Fibroblast of skin of right biceps (primary cell): ENCODE measurements around the gene CCNF.

ENCODE experiments used
- DNase-seq: peaks from one replicate; pipeline ENCODE4 v3.0.0-alpha.2; 2013

The CCNF gene

DNA sequence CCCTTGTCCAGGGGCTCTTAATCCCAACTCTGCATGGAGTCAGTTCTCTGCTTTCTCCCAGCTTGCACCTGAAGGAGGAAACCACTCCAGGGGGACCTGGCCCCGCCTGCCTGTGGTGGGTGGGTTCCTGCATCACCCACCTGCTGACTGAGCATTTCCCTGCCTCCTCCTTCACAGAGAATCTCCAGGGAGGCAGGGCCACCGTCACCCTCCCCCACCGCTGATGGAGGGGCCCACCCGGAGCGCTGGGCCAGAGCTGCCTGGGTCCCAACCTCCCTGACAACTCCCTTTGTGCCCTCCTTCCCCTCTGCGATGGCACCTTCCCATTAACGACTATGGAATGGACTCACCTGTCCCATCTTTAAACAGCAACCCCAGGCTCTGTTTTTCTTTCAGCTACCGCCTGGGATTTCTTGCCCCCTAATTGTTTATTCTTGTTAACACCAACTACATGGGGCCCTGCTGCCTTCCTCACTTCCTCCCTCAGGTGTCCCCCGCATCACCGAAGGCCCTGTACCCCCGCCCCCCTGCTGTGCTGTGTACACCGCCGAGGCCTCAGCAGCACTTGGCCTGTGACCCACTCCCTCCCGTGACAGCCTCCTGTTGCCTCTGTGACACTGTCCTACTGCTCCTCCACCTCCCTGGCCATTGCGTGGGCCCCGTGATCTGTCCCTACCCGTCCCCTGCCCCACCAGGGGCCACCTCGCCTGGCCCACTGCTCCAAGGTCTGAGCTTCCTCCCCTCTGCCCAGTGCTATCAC lies 29.8 kb downstream of the CCNF start:
- no peak for DNase-seq

GRCh38 chr16:2459647-2460390 lies 30.6 kb downstream of the CCNF start, which contains the start of gene TEDC2:
TEDC2 (plus strand) TSS chr16:2460109; CDS start chr16:2460145, 36 bp downstream.
- DNase-seq, result peak; percentile 93

GRCh38 chr16:2460391-2460713 lies 31.1 kb downstream of the CCNF start:
- no peak for DNase-seq

GRCh38 chr16:2460916-2461315 lies 31.7 kb downstream of the CCNF start:
- DNase-seq, result no peak

DNA sequence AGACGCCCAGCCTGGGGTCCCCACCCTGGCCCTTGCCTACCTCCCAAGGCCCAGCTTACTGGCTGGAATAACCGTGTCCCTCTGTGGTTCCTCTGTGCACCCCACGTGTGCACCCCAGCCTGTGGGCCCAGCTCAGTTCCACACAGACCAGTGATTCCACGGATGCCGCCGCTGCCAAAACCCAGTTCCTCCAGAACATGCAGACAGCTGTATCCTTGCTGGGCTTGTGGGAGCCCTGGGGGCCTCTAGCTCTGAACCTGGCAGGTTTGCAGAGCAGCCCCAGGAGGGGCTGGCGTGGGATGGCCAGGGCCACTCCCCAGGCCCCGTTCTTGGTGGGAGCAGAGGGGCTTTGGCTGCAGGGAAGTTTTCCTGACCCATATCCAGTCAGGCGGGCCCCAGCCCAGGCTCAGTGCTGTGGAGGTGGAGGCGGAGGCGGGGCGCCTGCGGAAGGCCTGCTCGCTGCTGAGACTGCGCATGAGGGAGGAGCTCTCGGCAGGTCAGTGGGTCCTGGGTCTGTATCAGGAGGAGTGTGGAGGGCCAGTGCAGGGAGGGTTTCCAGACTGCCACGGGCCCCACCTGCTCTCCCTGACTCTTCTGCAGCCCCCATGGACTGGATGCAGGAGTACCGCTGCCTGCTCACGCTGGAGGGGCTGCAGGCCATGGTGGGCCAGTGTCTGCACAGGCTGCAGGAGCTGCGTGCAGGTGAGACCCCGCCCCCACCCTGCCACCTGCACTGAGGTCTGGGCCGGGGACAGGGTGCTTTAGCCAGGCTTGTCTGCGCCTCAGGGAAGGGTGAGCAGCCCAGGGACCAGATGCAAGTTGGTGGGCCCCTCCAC lies 33.0 kb downstream of the CCNF start:
- DNase-seq, result no peak

- no peak for DNase-seq
These were observed 35.1 kb downstream of the CCNF start for GRCh38 chr16:2464333-2464732.

DNA sequence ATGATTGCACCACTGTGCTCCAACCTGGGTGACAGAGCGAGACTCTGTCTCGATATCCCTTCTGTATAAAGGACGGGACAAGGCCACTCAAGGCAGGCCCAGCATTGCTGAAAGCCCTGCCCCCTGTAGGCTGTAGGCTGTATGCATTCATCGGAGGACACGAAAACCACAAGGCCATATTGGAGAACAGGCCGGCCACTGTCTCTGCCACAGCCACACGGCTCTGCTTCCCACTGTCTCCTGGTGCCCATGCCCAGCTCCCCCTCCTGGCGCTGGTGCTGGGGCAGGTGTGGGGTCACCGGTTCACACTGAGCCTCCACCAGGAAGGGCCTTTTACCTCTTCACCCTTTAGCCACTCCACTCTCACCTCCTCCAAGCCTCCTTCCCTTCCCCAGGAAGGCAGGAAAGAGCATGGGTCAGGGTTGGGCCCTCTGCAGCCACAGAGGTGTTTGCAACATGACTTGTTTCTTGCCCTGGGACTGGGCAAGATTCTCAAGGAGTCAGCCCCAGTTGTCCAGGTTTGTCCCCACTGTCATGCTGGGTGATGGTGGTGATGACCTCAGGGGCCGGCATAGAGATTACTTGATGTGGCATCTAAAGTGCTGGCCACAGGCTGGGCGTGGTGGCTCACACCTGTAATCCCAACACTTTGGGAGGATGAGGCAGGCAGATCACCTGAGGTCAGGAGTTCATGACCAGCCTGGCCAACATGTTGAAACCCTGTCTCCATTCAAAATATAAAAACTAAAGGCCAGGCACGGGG lies 36.6 kb downstream of the CCNF start:
- no peak for DNase-seq

DNA sequence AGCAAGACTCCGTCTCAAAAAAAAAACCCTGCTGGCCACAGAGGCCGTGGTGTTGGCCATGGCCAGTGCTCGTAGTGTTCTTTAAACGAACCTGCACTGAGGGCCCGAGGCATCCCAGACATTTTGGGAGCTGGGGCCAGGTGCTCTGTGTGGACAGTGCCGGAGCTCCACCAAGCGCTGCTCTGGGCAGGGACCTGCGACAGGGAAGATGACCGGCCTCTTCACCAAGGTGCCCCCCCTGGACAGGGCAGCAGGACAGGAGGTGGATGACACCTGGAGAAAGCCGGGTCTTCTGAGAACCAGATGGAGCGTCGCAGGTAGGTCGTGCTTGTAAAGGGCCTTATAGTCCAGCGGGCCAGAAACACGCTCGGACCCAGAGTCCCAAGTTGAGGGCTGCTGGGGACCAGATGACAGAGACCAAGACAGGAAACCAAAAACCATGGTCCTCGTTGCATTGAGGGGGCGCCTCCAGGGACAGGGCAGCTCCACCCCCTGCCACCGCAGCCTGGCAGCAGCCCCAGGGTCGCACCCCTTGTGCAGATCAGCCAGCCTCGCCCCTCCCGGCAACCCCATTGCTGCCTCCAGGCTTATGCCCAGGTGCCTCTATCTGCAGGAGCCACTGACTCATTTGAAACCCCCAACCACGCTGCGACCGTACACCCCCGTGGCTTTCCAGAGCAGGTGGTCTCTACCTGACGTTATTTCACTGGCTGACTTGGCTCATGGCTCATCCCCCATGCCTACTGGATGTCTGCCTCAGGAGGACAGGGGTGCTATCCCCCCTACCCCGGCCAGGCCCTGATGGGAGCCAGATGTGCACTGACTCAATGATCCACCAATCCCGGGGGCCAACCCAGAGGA lies 37.6 kb downstream of the CCNF start:
- DNase-seq, result no peak

DNA sequence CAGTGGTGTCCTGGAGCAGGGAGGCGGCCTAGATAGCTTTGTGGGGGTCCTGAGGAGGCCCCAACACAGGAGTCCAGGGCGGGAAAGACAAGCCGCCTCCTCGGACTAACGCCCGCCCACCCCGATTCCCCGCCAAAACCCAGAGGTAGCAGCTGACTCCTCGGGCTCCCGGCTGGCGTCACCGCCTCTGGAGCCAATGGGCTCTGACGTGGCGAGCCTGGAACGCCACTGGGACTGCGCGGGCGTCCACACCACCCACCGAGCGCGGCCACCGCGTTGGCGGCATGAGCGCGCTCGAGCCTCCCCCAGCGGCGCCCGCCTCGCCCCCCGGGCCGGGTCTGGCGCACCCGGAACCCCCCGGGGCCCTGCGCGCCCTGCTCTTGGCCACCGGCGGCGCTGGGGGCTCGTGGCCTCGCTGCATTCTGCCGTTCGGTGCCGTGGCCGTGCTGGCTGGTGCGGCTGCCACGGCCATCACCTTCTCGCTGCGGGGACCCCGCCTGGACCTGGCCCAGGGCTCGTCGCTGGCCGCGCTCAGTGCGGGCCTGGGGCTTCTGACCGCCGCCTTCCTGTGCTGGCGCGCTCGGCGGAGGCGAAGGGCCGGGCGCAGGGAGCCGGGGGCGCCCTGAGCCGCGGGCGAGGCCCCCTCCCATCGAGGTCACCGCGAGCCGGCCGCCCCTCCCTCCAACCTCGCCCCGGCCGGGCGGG lies 38.4 kb downstream of the CCNF start:
- peak; percentile 85 for DNase-seq

GRCh38 chr16:2468233-2468724 lies 39.0 kb downstream of the CCNF start:
- DNase-seq, result no peak

GRCh38 chr16:2468725-2469398 lies 39.6 kb downstream of the CCNF start:
- no peak for DNase-seq

GRCh38 chr16:2469399-2470233 lies 40.4 kb downstream of the CCNF start:
- no peak for DNase-seq

GRCh38 chr16:2470234-2470601 lies 41.0 kb downstream of the CCNF start:
- DNase-seq, result no peak

- DNase-seq, result no peak
These were observed 41.4 kb downstream of the CCNF start for GRCh38 chr16:2470603-2471015.

DNA sequence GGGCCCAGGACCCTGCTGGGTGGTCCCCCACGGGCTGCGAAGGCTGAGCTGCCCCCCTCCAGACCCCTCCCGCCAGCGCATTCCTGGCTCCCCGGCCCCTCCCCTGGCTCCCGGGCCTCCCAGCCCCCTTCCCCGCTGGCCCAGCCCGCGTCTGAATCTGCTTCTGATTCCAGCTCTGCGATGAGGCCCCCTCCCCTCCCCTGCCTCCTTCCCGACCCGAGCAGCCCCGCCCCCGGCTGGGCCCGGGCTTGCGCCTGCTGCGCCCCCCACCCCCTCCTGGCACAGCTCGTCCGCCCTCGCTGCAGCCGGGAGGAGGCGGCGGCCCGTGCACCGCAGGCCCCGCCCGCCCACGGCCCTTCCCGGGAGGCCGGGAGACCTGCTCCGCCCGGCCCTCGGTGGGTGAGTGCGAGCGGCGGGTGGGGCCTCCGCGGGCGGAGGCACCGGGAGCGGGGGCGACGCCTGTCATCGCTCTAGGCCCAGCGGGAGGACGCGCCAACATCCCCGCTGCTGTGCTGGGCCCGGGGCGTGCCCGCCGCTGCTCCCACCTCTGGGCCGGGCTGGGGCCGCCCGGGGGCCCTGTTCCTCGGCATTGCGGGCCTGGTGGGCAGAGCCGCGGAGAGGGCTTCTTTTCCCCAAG lies 41.9 kb downstream of the CCNF start, which contains the start of gene NTN3:
TSS of gene NTN3 (plus strand) at position 282 of the 637 bp plus-strand sequence. CDS start 405 bp downstream, outside the sequence.
- no peak for DNase-seq

DNA sequence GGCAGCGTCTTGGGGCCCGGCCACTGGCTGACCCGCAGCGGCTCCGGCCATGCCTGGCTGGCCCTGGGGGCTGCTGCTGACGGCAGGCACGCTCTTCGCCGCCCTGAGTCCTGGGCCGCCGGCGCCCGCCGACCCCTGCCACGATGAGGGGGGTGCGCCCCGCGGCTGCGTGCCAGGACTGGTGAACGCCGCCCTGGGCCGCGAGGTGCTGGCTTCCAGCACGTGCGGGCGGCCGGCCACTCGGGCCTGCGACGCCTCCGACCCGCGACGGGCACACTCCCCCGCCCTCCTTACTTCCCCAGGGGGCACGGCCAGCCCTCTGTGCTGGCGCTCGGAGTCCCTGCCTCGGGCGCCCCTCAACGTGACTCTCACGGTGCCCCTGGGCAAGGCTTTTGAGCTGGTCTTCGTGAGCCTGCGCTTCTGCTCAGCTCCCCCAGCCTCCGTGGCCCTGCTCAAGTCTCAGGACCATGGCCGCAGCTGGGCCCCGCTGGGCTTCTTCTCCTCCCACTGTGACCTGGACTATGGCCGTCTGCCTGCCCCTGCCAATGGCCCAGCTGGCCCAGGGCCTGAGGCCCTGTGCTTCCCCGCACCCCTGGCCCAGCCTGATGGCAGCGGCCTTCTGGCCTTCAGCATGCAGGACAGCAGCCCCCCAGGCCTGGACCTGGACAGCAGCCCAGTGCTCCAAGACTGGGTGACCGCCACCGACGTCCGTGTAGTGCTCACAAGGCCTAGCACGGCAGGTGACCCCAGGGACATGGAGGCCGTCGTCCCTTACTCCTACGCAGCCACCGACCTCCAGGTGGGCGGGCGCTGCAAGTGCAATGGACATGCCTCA lies 42.6 kb downstream of the CCNF start:
- DNase-seq, result no peak

- DNase-seq, result no peak
These were observed 43.2 kb downstream of the CCNF start for GRCh38 chr16:2472488-2472864.
